DOHH2 (cell line): ENCODE data around the gene SERPING1.

Experiments used
- CTCF ChIP-seq: fragments of 200-600 bp; sonication (generic); IDR thresholded peaks from one replicate; pipeline ENCODE4 v1.5.1; 2014; ENCODE audit warnings: antibody characterized with exemption, mild to moderate bottlenecking, low read depth, low read length; ENCODE audit not compliant: poor library complexity, severe bottlenecking
- EZH2phosphoT487 ChIP-seq: fragments of 200-600 bp; sonication (generic); IDR thresholded peaks from 2 replicates; pipeline ENCODE4 v1.6.1; 2017; ENCODE audit warnings: borderline replicate concordance, mild to moderate bottlenecking, antibody characterized with exemption, low read length, moderate library complexity, mixed read lengths

- TF ChIP-seq CTCF, result no peak
- TF ChIP-seq EZH2phosphoT487, result no peak
Measured at GRCh38 chr11:57638005-57638781, 40.7 kb downstream of the SERPING1 start.
